Keratinocyte (primary cell): ENCODE data around the gene TIMP2. TPM values are rescaled to one million over a fixed set of nuclear protein-coding genes. Genes with fewer than 3 reads are reported as not detected.

Source experiments
- DNase-seq: peaks from one replicate; pipeline ENCODE4 v3.0.0-alpha.2; 2011; ENCODE audit warnings: low read depth, missing footprints, low spot score
- FAIRE-seq: peaks from 2 replicates; lab custom pipeline; 2011; peaks lifted over from hg19 to GRCh38; lab: Jason Lieb, UNC
- H2AFZ ChIP-seq: 2 replicates; pipeline ENCODE4 v1.6.0; 2012; ENCODE audit warnings: low read length, control low read depth, inconsistent platforms; ENCODE audit not compliant: control insufficient read depth
- H3K27ac ChIP-seq: 2 replicates; pipeline ENCODE4 v1.5.1; 2011; ENCODE audit warnings: low read length; ENCODE audit not compliant: control insufficient read depth, insufficient read depth
- H3K27me3 ChIP-seq: 3 replicates; pipeline ENCODE4 v1.6.0; 2011; ENCODE audit warnings: low read length; ENCODE audit not compliant: control insufficient read depth, insufficient read depth; ENCODE audit errors: extremely low read depth
- H3K36me3 ChIP-seq, 2 experiments: 2 replicates in 1 of 2; 3 replicates in 1 of 2; pipeline ENCODE4 v1.5.1; 2011; ENCODE audit warnings: low read length in 2 of 2, mild to moderate bottlenecking in 1 of 2; ENCODE audit not compliant: control insufficient read depth in 2 of 2, insufficient read depth in 2 of 2; ENCODE audit errors: extremely low read depth in 1 of 2
- H3K4me1 ChIP-seq: 3 replicates; pipeline ENCODE4 v1.5.1; 2011; ENCODE audit warnings: low read length; ENCODE audit not compliant: control insufficient read depth, insufficient read depth; ENCODE audit errors: extremely low read depth
- H3K4me2 ChIP-seq: 3 replicates; pipeline ENCODE4 v1.6.0; 2011; ENCODE audit warnings: low read depth, low read length; ENCODE audit not compliant: control insufficient read depth, insufficient read depth; ENCODE audit errors: extremely low read depth
- H3K4me3 ChIP-seq, 3 experiments: fragments of 200-600 bp in 1 of 3; sonication (generic) in 1 of 3; 2 replicates in 2 of 3; 3 replicates in 1 of 3; pipeline ENCODE4 v1.5.1; 2011 to 2016; ENCODE audit warnings: low read length in 3 of 3, mild to moderate bottlenecking in 3 of 3, control low read depth in 2 of 3, inconsistent platforms in 1 of 3, low read depth in 1 of 3, mixed read lengths in 1 of 3, mixed run types in 1 of 3, moderate library complexity in 1 of 3; ENCODE audit not compliant: control insufficient read depth in 2 of 3, insufficient read depth in 2 of 3; ENCODE audit errors: extremely low read depth in 1 of 3
- H3K79me2 ChIP-seq: 2 replicates; pipeline ENCODE4 v1.6.0; 2012; ENCODE audit warnings: low read length; ENCODE audit not compliant: control insufficient read depth, insufficient read depth
- H3K9ac ChIP-seq: 3 replicates; pipeline ENCODE4 v1.6.0; 2011; ENCODE audit warnings: low read length; ENCODE audit not compliant: control insufficient read depth, insufficient read depth; ENCODE audit errors: extremely low read depth
- H3K9me1 ChIP-seq: 3 replicates; pipeline ENCODE4 v1.6.0; 2011; ENCODE audit warnings: low read length; ENCODE audit not compliant: control insufficient read depth, insufficient read depth; ENCODE audit errors: extremely low read depth
- H3K9me3 ChIP-seq: 2 replicates; pipeline ENCODE4 v1.5.1; 2012; ENCODE audit warnings: low read depth, low read length; ENCODE audit not compliant: control insufficient read depth
- H4K20me1 ChIP-seq: 3 replicates; pipeline ENCODE4 v1.6.0; 2011; ENCODE audit warnings: low read length; ENCODE audit not compliant: control insufficient read depth, insufficient read depth; ENCODE audit errors: extremely low read depth
- CTCF ChIP-seq, 3 experiments: IDR thresholded peaks in 1 of 3; conservative IDR thresholded peaks in 1 of 3; optimal IDR thresholded peaks in 1 of 3; 2 replicates in 2 of 3; 3 replicates in 1 of 3; pipeline versions ENCODE3 to v1.5.1; 2011; ENCODE audit warnings: low read length in 3 of 3, mild to moderate bottlenecking in 3 of 3, moderate library complexity in 2 of 3, control low read depth in 1 of 3, inconsistent platforms in 1 of 3; ENCODE audit not compliant: insufficient read depth in 2 of 3; ENCODE audit errors: extremely low read depth in 1 of 3
- EZH2 ChIP-seq: IDR thresholded peaks from one replicate; pipeline ENCODE4 v1.6.1; 2012; ENCODE audit warnings: inconsistent platforms, mild to moderate bottlenecking, low read length, moderate library complexity
- dilution Hi-C: fragments of 300-500 bp; cut with MboI; formaldehyde crosslinking; loops from one replicate; pipeline ENCODE4 v1.7.0; 2020; ENCODE audit warnings: low sequenced_read_pairs; ENCODE audit not compliant: extremely low pct_ligation_motif_present
- polyA plus RNA-seq, 5 experiments: library from polyadenylated mRNA; depleted of rRNA in 3 of 5; stranded (reverse) in 3 of 5; stranded (forward) in 1 of 5; unstranded in 1 of 5; fragments of >200 nt; gene quantifications; 1 replicate in 1 of 5; 2 replicates in 3 of 5; 3 replicates in 1 of 5; pipeline versions ENCODE4 v1.2.1 to v1.2.3, GENCODE V29; 2011 to 2012; ENCODE audit warnings: missing spikeins in 2 of 5, low read depth in 1 of 5, low replicate concordance in 1 of 5

TIMP2 gene
- polyA plus RNA-seq, 1 donor (not counting 4 experiments of a cell fraction or from before 2014, with no cell fraction given), result 1.2 TPM

GRCh38 chr17:78966910-78967600 lies 41.9 kb upstream of the TIMP2 start:
- DNase-seq, result no peak
- H3K4me3 ChIP-seq, result no peak overlapping the region
- no peaks in the 10 kb centered on the region for H3K9me3 ChIP-seq

DNA sequence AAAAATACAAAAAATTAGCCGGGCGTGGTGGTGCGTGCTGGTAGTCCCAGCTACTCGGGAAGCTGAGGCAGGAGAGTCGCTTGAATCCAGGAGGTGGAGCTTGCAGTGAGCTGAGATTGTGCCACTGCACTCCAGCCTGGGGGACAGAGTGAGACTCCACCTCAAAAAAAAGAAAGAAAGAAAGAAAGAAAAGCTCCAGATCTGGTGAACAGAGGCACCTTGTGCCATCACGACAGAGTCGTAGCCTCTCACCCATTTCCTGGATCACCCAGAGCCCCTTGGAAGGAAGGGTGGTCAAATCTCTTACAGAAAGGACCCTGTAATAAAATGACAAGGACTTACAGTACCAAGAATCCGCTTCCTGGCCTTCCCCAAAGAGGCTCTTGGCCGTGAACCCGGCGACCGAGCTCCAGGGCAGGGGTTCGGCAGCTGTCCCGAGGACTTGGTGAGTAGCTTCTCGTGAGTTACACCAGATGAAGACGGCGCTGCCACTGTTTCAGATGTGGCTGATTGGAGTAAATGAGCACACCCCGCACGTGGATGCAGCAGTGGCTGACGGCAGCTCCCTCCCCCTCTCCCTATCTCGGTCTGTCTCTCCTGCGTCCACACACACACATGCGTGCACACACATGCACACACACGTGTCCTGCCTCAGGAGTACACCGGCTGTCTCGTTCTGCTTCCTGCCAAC lies 41.1 kb upstream of the TIMP2 start:
- Histone ChIP-seq H3K9ac (no peak overlapping the region), H4K20me1 (peaks cover 2% of the 10 kb centered on the region), H3K9me3 (no peaks in the 10 kb centered on the region), H3K27ac (no peak overlapping the region), H3K4me2 (no peak overlapping the region), H3K4me1 (peaks cover 8% of the 10 kb centered on the region), H3K4me3 (no peak overlapping the region), H3K79me2 (no peaks in the 10 kb centered on the region), H2AFZ (no peak overlapping the region), H3K36me3 (peaks cover 0 to 5% of the 10 kb centered on the region in 2 experiments), H3K9me1 (no peaks in the 10 kb centered on the region), H3K27me3 (no peaks in the 10 kb centered on the region)
- dilution Hi-C loops, result no loop called here
- TF ChIP-seq CTCF (optimal IDR thresholded peaks at IDR 0.05 in 1 of 3, IDR thresholded peaks at IDR 0.05 in 1 of 3, conservative IDR thresholded peaks at IDR 0.05 in 1 of 3; ENCODE audit: extremely low read depth in 1 of 3, insufficient read depth in 2 of 3, low read length in 3 of 3) (no peak), EZH2 (no peak)
- FAIRE-seq, result no peak
- no peak for DNase-seq

More at GRCh38 chr17:78966910-78967600, 41.9 kb upstream of the TIMP2 start:
- no peaks in the 10 kb centered on the region for H3K79me2 ChIP-seq
- H3K4me1 ChIP-seq, result peaks cover 8% of the 10 kb centered on the region
- no peaks in the 10 kb centered on the region for H3K27me3 ChIP-seq
- H3K9ac ChIP-seq, result no peak overlapping the region
- FAIRE-seq, result no peak
- dilution Hi-C loops, result no loop called here
- no peak overlapping the region for H3K27ac ChIP-seq
- no peak for TF ChIP-seq CTCF (optimal IDR thresholded peaks at IDR 0.05 in 1 of 3, IDR thresholded peaks at IDR 0.05 in 1 of 3, conservative IDR thresholded peaks at IDR 0.05 in 1 of 3; ENCODE audit: extremely low read depth in 1 of 3, insufficient read depth in 2 of 3, low read length in 3 of 3)
- TF ChIP-seq EZH2, result no peak
- no peaks in the 10 kb centered on the region for H3K9me1 ChIP-seq
- H3K36me3 ChIP-seq, result peaks cover 0 to 6% of the 10 kb centered on the region in 2 experiments
- H3K4me2 ChIP-seq, result no peak overlapping the region
- H2AFZ ChIP-seq, result no peak overlapping the region
- H4K20me1 ChIP-seq, result peaks cover 2% of the 10 kb centered on the region
